IMR-90 (cell line): Measurements from ENCODE around the gene CDH12. TPM values are rescaled to one million over a fixed set of nuclear protein-coding genes. Genes with fewer than 3 reads are reported as not detected.

Experiments
- ATAC-seq: fragments of 200-7000 bp; cut with Tn5 transposase; 2 replicates; pipeline ENCODE4 v1.9.1; 2020; ENCODE audit warnings: low read depth, mild to moderate bottlenecking, moderate library complexity
- BruUV-seq: library from RNA; stranded (reverse); fragments of 400-500 nt; replicated peaks from 2 replicates; lab custom pipeline; 2021; lab: Mats Ljungman, UMichigan
- CTCF ChIA-PET: fragments of 300-600 bp; formaldehyde crosslinking; extraction: SDS; loops from one replicate; lab custom pipeline; 2021; ENCODE audit warnings: antibody characterized with exemption; lab: Yijun Ruan, JAX
- POLR2A ChIA-PET: fragments of 300-600 bp; sonication (Branson Sonifier 250); formaldehyde crosslinking; loops from one replicate; lab custom pipeline; 2022; ENCODE audit warnings: antibody characterized with exemption; ENCODE audit not compliant: unreplicated experiment; lab: Charles Lee
- DNase-seq: peaks from one replicate; pipeline ENCODE4 v3.0.0; 2013
- H2AFZ ChIP-seq: replicated peaks from 2 replicates; pipeline ENCODE3; 2013; ENCODE audit warnings: low read length, mild to moderate bottlenecking; ENCODE audit not compliant: poor library complexity
- H2AK5ac ChIP-seq: 2 replicates; pipeline ENCODE4 v1.6.1; 2013; ENCODE audit warnings: low read depth, low read length, inconsistent platforms
- H2AK9ac ChIP-seq: replicated peaks from 2 replicates; pipeline ENCODE3; 2013; ENCODE audit warnings: mild to moderate bottlenecking, low read depth, low read length, moderate library complexity; ENCODE audit not compliant: poor library complexity
- H2BK120ac ChIP-seq: 2 replicates; pipeline ENCODE4 v1.6.1; 2013; ENCODE audit warnings: low read depth, low read length, inconsistent platforms
- H2BK15ac ChIP-seq: 3 replicates; pipeline ENCODE4 v1.6.1; 2013; ENCODE audit warnings: low read depth, low read length, inconsistent platforms
- H2BK20ac ChIP-seq: 2 replicates; pipeline ENCODE4 v1.6.1; 2013; ENCODE audit warnings: low read depth, mild to moderate bottlenecking, inconsistent platforms, low read length, moderate library complexity
- H2BK5ac ChIP-seq: 2 replicates; pipeline ENCODE4 v1.6.1; 2013; ENCODE audit warnings: mild to moderate bottlenecking, low read depth, low read length, inconsistent platforms; ENCODE audit not compliant: poor library complexity, severe bottlenecking
- H3K14ac ChIP-seq: replicated peaks from 2 replicates; pipeline ENCODE4 v1.6.1; 2013; ENCODE audit warnings: low read depth, low read length, inconsistent platforms
- H3K18ac ChIP-seq: 2 replicates; pipeline ENCODE4 v1.6.1; 2013; ENCODE audit warnings: low read depth, low read length, control low read depth
- H3K23ac ChIP-seq: 2 replicates; pipeline ENCODE4 v1.6.1; 2013; ENCODE audit warnings: low read depth, low read length, inconsistent platforms
- H3K27ac ChIP-seq: 2 replicates; pipeline ENCODE4 v1.5.1; 2013; ENCODE audit warnings: mild to moderate bottlenecking, control low read depth, low read length; ENCODE audit not compliant: insufficient read depth
- H3K27me3 ChIP-seq: 2 replicates; pipeline ENCODE4 v1.6.1; 2013; ENCODE audit warnings: low read length; ENCODE audit not compliant: control insufficient read depth, insufficient read depth
- H3K36me3 ChIP-seq: 2 replicates; pipeline ENCODE4 v1.6.1; 2013; ENCODE audit warnings: low read length, mixed read lengths; ENCODE audit not compliant: control insufficient read depth, insufficient read depth
- H3K4ac ChIP-seq: 2 replicates; pipeline ENCODE4 v1.6.1; 2013; ENCODE audit warnings: low read depth, low read length, inconsistent platforms
- H3K4me1 ChIP-seq: 2 replicates; pipeline ENCODE4 v1.6.1; 2013; ENCODE audit warnings: low read length, mixed read lengths; ENCODE audit not compliant: control insufficient read depth, insufficient read depth
- H3K4me2 ChIP-seq: 2 replicates; pipeline ENCODE4 v1.6.1; 2013; ENCODE audit warnings: low read depth, mild to moderate bottlenecking, control low read depth, low read length, moderate library complexity
- H3K4me3 ChIP-seq: 2 replicates; pipeline ENCODE4 v1.5.1; 2013; ENCODE audit warnings: low read depth, mild to moderate bottlenecking, control low read depth, low read length, moderate library complexity; ENCODE audit not compliant: insufficient read depth
- H3K56ac ChIP-seq: 2 replicates; pipeline ENCODE4 v1.6.1; 2013; ENCODE audit warnings: low read length, inconsistent platforms; ENCODE audit not compliant: insufficient read depth; ENCODE audit errors: extremely low read depth
- H3K79me1 ChIP-seq, 2 experiments: 2 replicates each; pipeline ENCODE4 v1.6.1; 2013; ENCODE audit warnings: low read length in 2 of 2, inconsistent platforms in 1 of 2, low read depth in 1 of 2
- H3K9ac ChIP-seq: 2 replicates; pipeline ENCODE4 v1.6.1; 2013; ENCODE audit warnings: low read depth, low read length, control low read depth
- H3K9me1 ChIP-seq: 2 replicates; pipeline ENCODE4 v1.6.1; 2013; ENCODE audit warnings: low read length, inconsistent platforms; ENCODE audit not compliant: insufficient read depth
- H3K9me3 ChIP-seq: 2 replicates; pipeline ENCODE4 v1.6.1; 2013; ENCODE audit warnings: low read length; ENCODE audit not compliant: control insufficient read depth, insufficient read depth
- H4K20me1 ChIP-seq: 2 replicates; pipeline ENCODE4 v1.6.1; 2013; ENCODE audit warnings: low read length, inconsistent platforms; ENCODE audit not compliant: insufficient read depth
- H4K5ac ChIP-seq: 2 replicates; pipeline ENCODE4 v1.6.1; 2013; ENCODE audit warnings: mild to moderate bottlenecking, low read depth, low read length, control low read depth
- H4K8ac ChIP-seq, 2 experiments: 2 replicates each; pipeline ENCODE4 v1.6.1; 2013; ENCODE audit warnings: low read depth in 2 of 2, low read length in 2 of 2, control low read depth in 1 of 2, inconsistent platforms in 1 of 2
- H4K91ac ChIP-seq: 2 replicates; pipeline ENCODE4 v1.6.1; 2013; ENCODE audit warnings: low read depth, low read length, inconsistent platforms; ENCODE audit not compliant: insufficient read depth
- SMC3 ChIP-seq: fragments of 150-350 bp; IDR thresholded peaks from 2 replicates; pipeline ENCODE4 v1.6.1; 2016; ENCODE audit warnings: low read depth, mild to moderate bottlenecking, antibody characterized with exemption, low read length, moderate library complexity
- WGBS, 2 experiments: methylation state at CpG; one replicate each; pipeline versions ENCODE4 v1.1.5 to v1.1.7; 2013; ENCODE audit warnings: missing lambda C conversion rate in 2 of 2; ENCODE audit not compliant: insufficient read length in 1 of 2; ENCODE audit errors: extremely low coverage in 2 of 2; 5-methylcytosine and 5-hydroxymethylcytosine counted together
- dilution Hi-C: fragments of 300-500 bp; cut with HindIII; formaldehyde crosslinking; loops from one replicate; pipeline ENCODE4 v1.14.3; 2018; ENCODE audit warnings: low sequenced_read_pairs; ENCODE audit not compliant: unreplicated experiment
- in situ Hi-C: fragments of 300-500 bp; cut with MboI; formaldehyde crosslinking; loops from 3 replicates; pipeline ENCODE4 v1.14.3; 2019; ENCODE audit warnings: low sequenced_read_pairs, inconsistent platforms, mixed read lengths
- intact Hi-C: fragments of 100-400 bp; cut with micrococcal nuclease; formaldehyde crosslinking; loops from 2 replicates; pipeline ENCODE4 v1.10.0; 2022
- polyA plus RNA-seq, 3 experiments: library from polyadenylated mRNA; depleted of rRNA; stranded (reverse); fragments of >200 nt; gene quantifications; 2 replicates each; pipeline ENCODE4 v1.2.3, GENCODE V29; 2012; ENCODE audit warnings: low replicate concordance in 1 of 3
- total RNA-seq: library from RNA; depleted of rRNA; stranded (reverse); fragments of >200 nt; gene quantifications from 2 replicates; pipeline ENCODE4 v1.2.3, GENCODE V29; 2012

CDH12 gene
- total and polyA plus RNA-seq, 2 of the 4 experiments (the other 2 are of a cell fraction), result not detected

DNA sequence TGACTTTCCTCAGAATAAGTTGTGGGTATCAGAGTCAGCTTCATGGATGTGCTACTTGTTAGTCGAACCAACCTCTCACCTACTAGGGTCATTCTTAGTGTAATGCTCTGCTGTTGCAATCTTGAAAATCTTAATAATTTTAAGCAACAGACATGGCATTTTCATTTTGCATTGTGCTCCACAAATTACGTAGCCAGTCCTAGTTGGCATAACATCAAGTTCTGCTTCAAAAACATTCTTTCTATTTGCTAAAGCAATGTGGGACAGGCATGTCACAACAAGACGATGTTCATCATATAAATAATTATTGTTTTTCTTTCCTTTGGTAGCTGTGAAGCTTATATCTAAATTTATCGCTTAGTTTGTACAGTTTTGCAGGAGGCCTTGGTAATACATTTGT lies 39.3 kb upstream of the CDH12 start:
- intact Hi-C loops, result no loop called here
- H4K91ac ChIP-seq, result no peak overlapping the region
- ChIA-PET POLR2A (no interaction called here), CTCF (no interaction called here)
- TF ChIP-seq SMC3, result no peak
- no peak overlapping the region for H3K18ac ChIP-seq
- no peak overlapping the region for H3K9ac ChIP-seq
- H3K27ac ChIP-seq, result no peak overlapping the region
- no peaks in the 10 kb centered on the region for H3K27me3 ChIP-seq
- no TSS peak for BruUV-seq
- no peak for DNase-seq
- in situ Hi-C loops, result no loop called here
- ATAC-seq, result no peak
- dilution Hi-C loops, result no loop called here
- H2BK5ac ChIP-seq, result no peak overlapping the region
- H3K56ac ChIP-seq, result no peak overlapping the region
- no peak overlapping the region for H2AFZ ChIP-seq
- H2BK120ac ChIP-seq, result no peak overlapping the region
- H3K36me3 ChIP-seq, result no peaks in the 10 kb centered on the region
- no peak overlapping the region for H2AK5ac ChIP-seq
- H3K9me1 ChIP-seq, result no peaks in the 10 kb centered on the region
- H3K14ac ChIP-seq, result no peak overlapping the region
- no peaks in the 10 kb centered on the region for H4K20me1 ChIP-seq
- H3K4me3 ChIP-seq, result no peak overlapping the region
- H3K9me3 ChIP-seq, result peaks cover 3% of the 10 kb centered on the region; the same call in 1 of the 2 replicates
- no peak overlapping the region for H4K5ac ChIP-seq
- H2BK20ac ChIP-seq, result no peak overlapping the region
- WGBS, 2 experiments, result no CpG with 5 or more reads among the region's 4 CpGs
- no peaks in the 10 kb centered on the region for H3K4me1 ChIP-seq
- H3K4me2 ChIP-seq, result no peak overlapping the region
- H4K8ac ChIP-seq, result no peak overlapping the region
- H2BK15ac ChIP-seq, result no peak overlapping the region
- no peak overlapping the region for H2AK9ac ChIP-seq
- no peaks in the 10 kb centered on the region for H3K79me1 ChIP-seq
- H3K4ac ChIP-seq, result no peak overlapping the region
- no peak overlapping the region for H3K23ac ChIP-seq
